ENCODE results near the gene PLCB4. TPM values are rescaled to one million over a fixed set of nuclear protein-coding genes. Genes with fewer than 3 reads are reported as not detected.

The PLCB4 gene
- polyA plus RNA-seq, 1 donor (not counting 4 experiments of a cell fraction or from before 2014, with no cell fraction given), result 4.1 TPM

GRCh38 chr20:9141070-9141469 is 72.2 kb downstream of the PLCB4 start:
- Histone ChIP-seq H2AFZ (ENCODE audit: control insufficient read depth, low read length) (no peak overlapping the region), H3K36me3 (ENCODE audit: control insufficient read depth in 2 of 2, extremely low read depth in 1 of 2, insufficient read depth in 2 of 2, low read length in 2 of 2) (no peaks in the 10 kb centered on the region), H3K27ac (ENCODE audit: control insufficient read depth, insufficient read depth, low read length) (no peak overlapping the region), H3K4me1 (ENCODE audit: control insufficient read depth, extremely low read depth, insufficient read depth, low read length) (no peaks in the 10 kb centered on the region), H3K4me3 (ENCODE audit: control insufficient read depth in 2 of 3, extremely low read depth in 1 of 3, insufficient read depth in 2 of 3, low read depth in 1 of 3, low read length in 3 of 3) (no peak overlapping the region), H4K20me1 (ENCODE audit: control insufficient read depth, extremely low read depth, insufficient read depth, low read length) (no peaks in the 10 kb centered on the region), H3K27me3 (ENCODE audit: control insufficient read depth, extremely low read depth, insufficient read depth, low read length) (no peaks in the 10 kb centered on the region), H3K9ac (ENCODE audit: control insufficient read depth, extremely low read depth, insufficient read depth, low read length) (no peak overlapping the region), H3K9me3 (ENCODE audit: control insufficient read depth, low read depth, low read length) (peaks cover 2% of the 10 kb centered on the region), H3K79me2 (ENCODE audit: control insufficient read depth, insufficient read depth, low read length) (no peaks in the 10 kb centered on the region), H3K9me1 (ENCODE audit: control insufficient read depth, extremely low read depth, insufficient read depth, low read length) (no peaks in the 10 kb centered on the region), H3K4me2 (ENCODE audit: control insufficient read depth, extremely low read depth, insufficient read depth, low read depth, low read length) (no peak overlapping the region)
- no peak for DNase-seq (ENCODE audit: low read depth, low spot score)
- TF ChIP-seq EZH2 (IDR thresholded peaks at IDR 0.05; ENCODE audit: low read length), result no peak
- no peak for TF ChIP-seq CTCF (optimal IDR thresholded peaks at IDR 0.05 in 1 of 3, IDR thresholded peaks at IDR 0.05 in 1 of 3, conservative IDR thresholded peaks at IDR 0.05 in 1 of 3; ENCODE audit: extremely low read depth in 1 of 3, insufficient read depth in 2 of 3, low read length in 3 of 3)
- no peak for FAIRE-seq
- dilution Hi-C loops (cut with MboI; ENCODE audit: extremely low pct_ligation_motif_present, low sequenced_read_pairs), result no loop called here

GRCh38 chr20:9141921-9142320 is 73.0 kb downstream of the PLCB4 start:
- H3K9me3 ChIP-seq (ENCODE audit: control insufficient read depth, low read depth, low read length), result peaks cover 2% of the 10 kb centered on the region
- no peak overlapping the region for H3K4me3 ChIP-seq (ENCODE audit: control insufficient read depth in 2 of 3, extremely low read depth in 1 of 3, insufficient read depth in 2 of 3, low read depth in 1 of 3, low read length in 3 of 3)
- DNase-seq (ENCODE audit: low read depth, low spot score), result no peak
- no peaks in the 10 kb centered on the region for H3K4me1 ChIP-seq (ENCODE audit: control insufficient read depth, extremely low read depth, insufficient read depth, low read length)
- H3K36me3 ChIP-seq (ENCODE audit: control insufficient read depth in 2 of 2, extremely low read depth in 1 of 2, insufficient read depth in 2 of 2, low read length in 2 of 2), result no peaks in the 10 kb centered on the region
- H3K27me3 ChIP-seq (ENCODE audit: control insufficient read depth, extremely low read depth, insufficient read depth, low read length), result no peaks in the 10 kb centered on the region
- H4K20me1 ChIP-seq (ENCODE audit: control insufficient read depth, extremely low read depth, insufficient read depth, low read length), result no peaks in the 10 kb centered on the region
- H3K9me1 ChIP-seq (ENCODE audit: control insufficient read depth, extremely low read depth, insufficient read depth, low read length), result no peaks in the 10 kb centered on the region
- no peak overlapping the region for H3K4me2 ChIP-seq (ENCODE audit: control insufficient read depth, extremely low read depth, insufficient read depth, low read depth, low read length)
- no peak for TF ChIP-seq CTCF (optimal IDR thresholded peaks at IDR 0.05 in 1 of 3, IDR thresholded peaks at IDR 0.05 in 1 of 3, conservative IDR thresholded peaks at IDR 0.05 in 1 of 3; ENCODE audit: extremely low read depth in 1 of 3, insufficient read depth in 2 of 3, low read length in 3 of 3)
- no peak for TF ChIP-seq EZH2 (IDR thresholded peaks at IDR 0.05; ENCODE audit: low read length)
- no peak for FAIRE-seq
- H2AFZ ChIP-seq (ENCODE audit: control insufficient read depth, low read length), result no peak overlapping the region
- H3K79me2 ChIP-seq (ENCODE audit: control insufficient read depth, insufficient read depth, low read length), result no peaks in the 10 kb centered on the region
- no peak overlapping the region for H3K27ac ChIP-seq (ENCODE audit: control insufficient read depth, insufficient read depth, low read length)
- H3K9ac ChIP-seq (ENCODE audit: control insufficient read depth, extremely low read depth, insufficient read depth, low read length), result no peak overlapping the region
- dilution Hi-C loops (cut with MboI; ENCODE audit: extremely low pct_ligation_motif_present, low sequenced_read_pairs), result no loop called here
